ENCODE data around the gene UCHL5.

UCHL5 gene

DNA sequence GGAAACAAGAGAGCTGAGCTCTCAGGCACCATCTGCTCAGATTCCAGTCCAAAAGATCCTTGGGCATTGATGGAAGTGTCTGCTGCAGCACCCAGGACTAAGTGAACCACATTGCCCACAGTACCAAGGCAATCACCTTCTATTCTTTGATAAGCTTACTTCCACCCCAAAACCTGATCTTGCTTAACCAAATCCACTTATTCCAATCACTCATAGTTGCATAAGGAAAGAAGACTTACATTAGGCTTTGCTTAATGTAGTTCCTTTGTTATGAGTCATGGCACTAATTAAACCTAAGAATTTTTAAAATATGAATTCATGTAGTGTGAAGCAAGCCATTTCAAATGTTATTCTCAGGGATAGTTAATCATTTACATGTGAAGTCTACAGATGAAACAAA, 84.5 kb downstream of the UCHL5 start:
- H3K27ac ChIP-seq (ENCODE audit: insufficient read depth, low read length, poor library complexity, severe bottlenecking), result no peak overlapping the region
- H3K9me3 ChIP-seq (ENCODE audit: control insufficient read depth, low read length), result no peaks in the 10 kb centered on the region

DNA sequence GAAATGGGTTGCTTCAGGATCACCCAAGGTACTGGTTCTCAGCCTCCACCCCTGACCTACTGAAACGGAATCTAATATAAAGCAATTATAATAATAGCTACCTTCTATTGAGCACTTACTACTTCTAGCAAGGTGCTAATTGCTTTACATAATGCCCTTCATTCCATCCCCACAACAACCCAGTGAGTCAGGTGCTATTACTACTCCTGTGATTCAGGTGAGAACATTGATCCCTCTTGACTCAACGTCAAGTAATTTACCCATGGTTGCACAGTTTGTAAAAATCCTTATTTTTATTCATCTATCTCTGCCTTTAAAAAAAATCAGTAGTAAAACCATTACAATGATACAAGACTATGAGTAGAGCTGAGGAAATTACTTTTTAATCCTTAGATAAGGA, 85.2 kb downstream of the UCHL5 start:
- Histone ChIP-seq H3K36me3 (ENCODE audit: control insufficient read depth, insufficient read depth, low read length) (no peaks in the 10 kb centered on the region), H3K4me3 (ENCODE audit: insufficient read depth, low read depth, low read length, poor library complexity, severe bottlenecking) (no peak overlapping the region), H3K27ac (ENCODE audit: insufficient read depth, low read length, poor library complexity, severe bottlenecking) (no peak overlapping the region), H3K4me1 (ENCODE audit: control insufficient read depth, insufficient read depth, low read length, poor library complexity, severe bottlenecking) (no peaks in the 10 kb centered on the region), H3K27me3 (replicated peaks; ENCODE audit: control insufficient read depth, insufficient read depth, low read length, poor library complexity, severe bottlenecking) (no peaks in the 10 kb centered on the region), H3K9me3 (ENCODE audit: control insufficient read depth, low read length) (no peaks in the 10 kb centered on the region)
- DNase-seq, result no peak

More for the DNA sequence above, 84.5 kb downstream of the UCHL5 start:
- no peaks in the 10 kb centered on the region for H3K27me3 ChIP-seq (replicated peaks; ENCODE audit: control insufficient read depth, insufficient read depth, low read length, poor library complexity, severe bottlenecking)
- no peaks in the 10 kb centered on the region for H3K36me3 ChIP-seq (ENCODE audit: control insufficient read depth, insufficient read depth, low read length)
- no peak overlapping the region for H3K4me3 ChIP-seq (ENCODE audit: insufficient read depth, low read depth, low read length, poor library complexity, severe bottlenecking)
- no peak for DNase-seq
- no peaks in the 10 kb centered on the region for H3K4me1 ChIP-seq (ENCODE audit: control insufficient read depth, insufficient read depth, low read length, poor library complexity, severe bottlenecking)

DNA sequence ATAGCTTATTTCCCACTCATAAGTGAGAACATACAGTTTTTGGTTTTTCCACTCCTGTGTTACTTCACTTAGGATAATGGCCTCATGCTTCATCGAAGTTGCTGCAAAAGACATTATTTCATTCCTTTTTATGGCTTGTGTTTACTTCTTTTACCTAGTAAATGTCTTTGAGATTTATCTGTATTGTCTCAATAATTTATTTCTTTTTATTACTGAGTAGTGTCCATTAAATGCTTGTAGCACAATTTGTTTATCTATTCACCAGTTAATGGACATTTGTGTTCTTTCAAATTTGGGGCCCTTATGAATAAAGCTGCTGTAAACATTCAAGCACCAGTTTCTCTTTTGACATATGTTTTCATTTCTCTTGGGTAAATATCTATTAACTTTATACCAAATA, 86.0 kb downstream of the UCHL5 start:
- Histone ChIP-seq H3K4me1 (ENCODE audit: control insufficient read depth, insufficient read depth, low read length, poor library complexity, severe bottlenecking) (no peaks in the 10 kb centered on the region), H3K9me3 (ENCODE audit: control insufficient read depth, low read length) (no peaks in the 10 kb centered on the region), H3K27ac (ENCODE audit: insufficient read depth, low read length, poor library complexity, severe bottlenecking) (no peak overlapping the region), H3K27me3 (replicated peaks; ENCODE audit: control insufficient read depth, insufficient read depth, low read length, poor library complexity, severe bottlenecking) (no peaks in the 10 kb centered on the region), H3K4me3 (ENCODE audit: insufficient read depth, low read depth, low read length, poor library complexity, severe bottlenecking) (no peak overlapping the region), H3K36me3 (ENCODE audit: control insufficient read depth, insufficient read depth, low read length) (no peaks in the 10 kb centered on the region)
- no peak for DNase-seq

DNA sequence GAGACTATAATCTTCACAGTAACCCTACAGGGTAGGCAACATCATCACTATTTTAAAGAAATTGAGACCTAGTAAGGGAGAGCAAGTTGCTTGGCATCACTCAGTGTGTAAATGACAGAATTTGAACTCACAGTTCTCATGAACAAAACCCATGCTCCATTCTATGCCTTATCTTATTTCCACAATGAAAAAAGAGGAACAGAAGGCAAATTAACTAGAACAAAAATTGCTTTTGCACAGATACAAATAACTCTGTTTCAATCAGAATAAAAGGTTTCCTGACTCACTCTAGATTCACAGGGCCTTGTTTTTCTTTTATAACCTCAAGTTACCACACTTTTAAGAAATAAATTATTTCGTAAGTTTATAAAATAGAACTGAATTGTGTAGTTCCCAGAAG, 90.1 kb downstream of the UCHL5 start:
- no peak overlapping the region for H3K4me3 ChIP-seq (ENCODE audit: insufficient read depth, low read depth, low read length, poor library complexity, severe bottlenecking)
- no peak overlapping the region for H3K27ac ChIP-seq (ENCODE audit: insufficient read depth, low read length, poor library complexity, severe bottlenecking)
- H3K36me3 ChIP-seq (ENCODE audit: control insufficient read depth, insufficient read depth, low read length), result no peaks in the 10 kb centered on the region
- no peaks in the 10 kb centered on the region for H3K4me1 ChIP-seq (ENCODE audit: control insufficient read depth, insufficient read depth, low read length, poor library complexity, severe bottlenecking)
- DNase-seq, result no peak
- no peaks in the 10 kb centered on the region for H3K27me3 ChIP-seq (replicated peaks; ENCODE audit: control insufficient read depth, insufficient read depth, low read length, poor library complexity, severe bottlenecking)
- H3K9me3 ChIP-seq (ENCODE audit: control insufficient read depth, low read length), result no peaks in the 10 kb centered on the region

DNA sequence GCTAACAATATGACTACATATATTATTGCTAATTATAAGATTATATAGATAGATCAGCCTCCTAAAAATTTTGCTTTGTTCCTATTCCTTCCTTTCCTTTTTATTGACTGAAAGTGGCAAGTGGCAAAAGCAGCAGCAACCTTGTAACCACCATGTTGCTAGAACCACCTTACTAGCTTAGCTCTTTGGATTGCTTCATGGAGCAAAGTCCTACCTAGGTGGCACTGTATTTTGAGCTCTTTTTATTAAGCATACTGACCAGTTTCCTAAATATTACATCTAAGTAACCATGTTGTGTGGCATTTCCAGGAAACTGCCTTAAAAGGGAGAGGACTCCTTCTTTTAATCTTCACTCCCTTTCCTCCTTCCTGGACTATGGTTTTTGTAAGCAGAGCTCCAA, 90.8 kb downstream of the UCHL5 start:
- H3K27ac ChIP-seq (ENCODE audit: insufficient read depth, low read length, poor library complexity, severe bottlenecking), result no peak overlapping the region
- H3K9me3 ChIP-seq (ENCODE audit: control insufficient read depth, low read length), result no peaks in the 10 kb centered on the region
- no peaks in the 10 kb centered on the region for H3K36me3 ChIP-seq (ENCODE audit: control insufficient read depth, insufficient read depth, low read length)
- H3K4me1 ChIP-seq (ENCODE audit: control insufficient read depth, insufficient read depth, low read length, poor library complexity, severe bottlenecking), result no peaks in the 10 kb centered on the region
- no peaks in the 10 kb centered on the region for H3K27me3 ChIP-seq (replicated peaks; ENCODE audit: control insufficient read depth, insufficient read depth, low read length, poor library complexity, severe bottlenecking)
- H3K4me3 ChIP-seq (ENCODE audit: insufficient read depth, low read depth, low read length, poor library complexity, severe bottlenecking), result no peak overlapping the region
- no peak for DNase-seq

DNA sequence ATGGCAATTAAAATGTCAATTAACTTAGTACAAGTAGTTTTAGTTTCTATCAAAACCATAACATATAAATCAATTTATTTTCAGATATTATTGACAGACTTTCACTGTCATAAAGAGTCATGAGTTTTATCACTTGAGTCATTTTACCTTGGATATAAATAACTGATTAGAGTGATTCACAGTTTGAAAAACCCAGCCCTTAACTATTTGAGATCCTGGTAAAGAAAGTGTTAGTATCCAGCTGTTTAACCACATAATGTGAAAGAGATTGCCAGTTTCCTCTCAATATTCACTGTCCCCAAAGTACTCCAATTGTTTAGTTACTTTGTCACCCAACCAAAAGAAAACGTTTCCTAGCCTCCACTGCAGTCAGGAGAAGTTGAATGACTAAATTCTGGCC, 91.3 kb downstream of the UCHL5 start:
- H3K9me3 ChIP-seq (ENCODE audit: control insufficient read depth, low read length), result no peaks in the 10 kb centered on the region
- DNase-seq, result no peak
- H3K27ac ChIP-seq (ENCODE audit: insufficient read depth, low read length, poor library complexity, severe bottlenecking), result no peak overlapping the region
- H3K4me3 ChIP-seq (ENCODE audit: insufficient read depth, low read depth, low read length, poor library complexity, severe bottlenecking), result no peak overlapping the region
- no peaks in the 10 kb centered on the region for H3K36me3 ChIP-seq (ENCODE audit: control insufficient read depth, insufficient read depth, low read length)
- no peaks in the 10 kb centered on the region for H3K4me1 ChIP-seq (ENCODE audit: control insufficient read depth, insufficient read depth, low read length, poor library complexity, severe bottlenecking)
- H3K27me3 ChIP-seq (replicated peaks; ENCODE audit: control insufficient read depth, insufficient read depth, low read length, poor library complexity, severe bottlenecking), result no peaks in the 10 kb centered on the region

DNA sequence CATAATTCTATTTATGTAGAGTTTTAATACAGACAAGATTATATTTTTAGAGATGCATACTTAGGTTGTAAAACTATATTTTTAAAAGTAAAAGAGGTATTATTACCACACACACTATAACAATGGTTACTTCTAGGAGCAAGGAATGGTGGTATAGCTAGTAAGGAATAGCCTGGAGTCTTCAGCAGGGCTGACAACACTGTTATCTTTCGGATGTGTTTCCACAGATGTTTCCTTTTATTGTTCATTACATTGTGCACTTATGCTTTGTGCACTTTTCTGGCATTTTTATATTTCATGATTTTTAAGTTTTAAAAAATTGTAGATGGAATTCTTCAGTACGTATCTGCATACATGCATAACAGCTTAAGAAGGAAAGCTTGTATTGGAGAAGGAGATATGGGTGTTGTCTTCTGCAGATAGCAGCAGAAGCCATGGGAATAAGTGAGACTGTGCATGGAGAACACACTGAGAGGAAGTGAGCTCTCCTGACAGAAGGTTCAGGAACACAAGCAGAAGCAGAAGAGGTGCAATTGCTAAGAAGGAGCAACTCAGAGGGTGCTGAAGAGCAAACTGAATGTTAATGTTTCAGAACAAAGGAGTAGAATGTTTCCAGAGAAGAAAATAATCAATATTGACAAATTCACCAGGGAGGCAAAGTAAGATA, 91.8 kb downstream of the UCHL5 start:
- no peak overlapping the region for H3K4me3 ChIP-seq (ENCODE audit: insufficient read depth, low read depth, low read length, poor library complexity, severe bottlenecking)
- no peaks in the 10 kb centered on the region for H3K36me3 ChIP-seq (ENCODE audit: control insufficient read depth, insufficient read depth, low read length)
- no peaks in the 10 kb centered on the region for H3K4me1 ChIP-seq (ENCODE audit: control insufficient read depth, insufficient read depth, low read length, poor library complexity, severe bottlenecking)
- H3K27ac ChIP-seq (ENCODE audit: insufficient read depth, low read length, poor library complexity, severe bottlenecking), result no peak overlapping the region
- no peaks in the 10 kb centered on the region for H3K27me3 ChIP-seq (replicated peaks; ENCODE audit: control insufficient read depth, insufficient read depth, low read length, poor library complexity, severe bottlenecking)
- H3K9me3 ChIP-seq (ENCODE audit: control insufficient read depth, low read length), result no peaks in the 10 kb centered on the region
- DNase-seq, result no peak

DNA sequence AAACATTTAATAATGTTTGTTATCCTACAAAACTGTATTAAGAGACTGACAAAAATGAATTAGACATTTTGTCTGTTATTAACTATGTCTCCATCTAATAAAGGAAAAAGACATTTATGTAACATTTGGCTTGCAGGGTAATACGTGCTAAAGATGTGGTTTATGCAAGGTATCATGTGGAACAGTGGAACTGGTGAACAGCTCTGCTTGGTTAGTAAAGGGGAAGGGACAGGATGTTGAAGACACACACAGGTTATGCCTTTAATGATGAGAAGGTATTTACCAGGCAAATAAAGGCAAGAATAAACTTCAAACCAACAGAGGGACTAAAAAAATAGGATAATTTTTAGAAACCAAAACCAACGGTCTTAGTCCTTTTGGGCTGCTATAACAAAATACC, 93.1 kb downstream of the UCHL5 start:
- no peaks in the 10 kb centered on the region for H3K27me3 ChIP-seq (replicated peaks; ENCODE audit: control insufficient read depth, insufficient read depth, low read length, poor library complexity, severe bottlenecking)
- no peaks in the 10 kb centered on the region for H3K4me1 ChIP-seq (ENCODE audit: control insufficient read depth, insufficient read depth, low read length, poor library complexity, severe bottlenecking)
- no peak overlapping the region for H3K4me3 ChIP-seq (ENCODE audit: insufficient read depth, low read depth, low read length, poor library complexity, severe bottlenecking)
- DNase-seq, result no peak
- no peak overlapping the region for H3K27ac ChIP-seq (ENCODE audit: insufficient read depth, low read length, poor library complexity, severe bottlenecking)
- no peaks in the 10 kb centered on the region for H3K36me3 ChIP-seq (ENCODE audit: control insufficient read depth, insufficient read depth, low read length)
- no peaks in the 10 kb centered on the region for H3K9me3 ChIP-seq (ENCODE audit: control insufficient read depth, low read length)

DNA sequence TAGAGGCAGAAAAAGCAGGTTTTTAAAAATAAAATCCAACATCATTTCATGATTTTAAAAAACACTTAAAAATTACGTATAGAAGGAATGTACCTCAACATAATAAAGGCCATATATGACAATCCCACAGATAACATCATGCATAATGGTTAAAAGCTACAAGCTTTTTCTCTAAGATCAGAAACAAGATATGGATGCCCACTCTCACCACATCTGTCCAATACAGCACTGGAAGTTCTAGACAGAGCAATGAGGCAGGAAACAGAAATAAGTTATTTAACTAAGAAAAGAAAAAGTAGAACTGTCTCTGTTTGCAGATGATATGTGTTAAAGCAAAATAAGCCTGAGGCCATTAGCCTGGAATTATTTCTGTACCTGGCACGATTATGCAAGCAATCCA, 96.3 kb downstream of the UCHL5 start:
- no peak overlapping the region for H3K4me3 ChIP-seq (ENCODE audit: insufficient read depth, low read depth, low read length, poor library complexity, severe bottlenecking)
- no peaks in the 10 kb centered on the region for H3K4me1 ChIP-seq (ENCODE audit: control insufficient read depth, insufficient read depth, low read length, poor library complexity, severe bottlenecking)
- no peaks in the 10 kb centered on the region for H3K27me3 ChIP-seq (replicated peaks; ENCODE audit: control insufficient read depth, insufficient read depth, low read length, poor library complexity, severe bottlenecking)
- no peak for DNase-seq
- H3K36me3 ChIP-seq (ENCODE audit: control insufficient read depth, insufficient read depth, low read length), result no peaks in the 10 kb centered on the region
- no peaks in the 10 kb centered on the region for H3K9me3 ChIP-seq (ENCODE audit: control insufficient read depth, low read length)
- H3K27ac ChIP-seq (ENCODE audit: insufficient read depth, low read length, poor library complexity, severe bottlenecking), result no peak overlapping the region

Data from effector memory CD4-positive, alpha-beta T cell (primary cell).